HG03175 (cell line): ENCODE results near the gene GRIN2C.
"Not testable (repeated sequence)": the region's sequence is repeated elsewhere in the genome, so short reads cannot be mapped to it uniquely, and the experiment has no call there.

Source experiments
- ATAC-seq: cut with Tn5 transposase; IDR thresholded peaks from one replicate; pipeline ENCODE4 v1.9.1; 2021; ENCODE audit warnings: mild to moderate bottlenecking, moderate library complexity; ENCODE audit not compliant: unreplicated experiment

The GRIN2C gene

DNA sequence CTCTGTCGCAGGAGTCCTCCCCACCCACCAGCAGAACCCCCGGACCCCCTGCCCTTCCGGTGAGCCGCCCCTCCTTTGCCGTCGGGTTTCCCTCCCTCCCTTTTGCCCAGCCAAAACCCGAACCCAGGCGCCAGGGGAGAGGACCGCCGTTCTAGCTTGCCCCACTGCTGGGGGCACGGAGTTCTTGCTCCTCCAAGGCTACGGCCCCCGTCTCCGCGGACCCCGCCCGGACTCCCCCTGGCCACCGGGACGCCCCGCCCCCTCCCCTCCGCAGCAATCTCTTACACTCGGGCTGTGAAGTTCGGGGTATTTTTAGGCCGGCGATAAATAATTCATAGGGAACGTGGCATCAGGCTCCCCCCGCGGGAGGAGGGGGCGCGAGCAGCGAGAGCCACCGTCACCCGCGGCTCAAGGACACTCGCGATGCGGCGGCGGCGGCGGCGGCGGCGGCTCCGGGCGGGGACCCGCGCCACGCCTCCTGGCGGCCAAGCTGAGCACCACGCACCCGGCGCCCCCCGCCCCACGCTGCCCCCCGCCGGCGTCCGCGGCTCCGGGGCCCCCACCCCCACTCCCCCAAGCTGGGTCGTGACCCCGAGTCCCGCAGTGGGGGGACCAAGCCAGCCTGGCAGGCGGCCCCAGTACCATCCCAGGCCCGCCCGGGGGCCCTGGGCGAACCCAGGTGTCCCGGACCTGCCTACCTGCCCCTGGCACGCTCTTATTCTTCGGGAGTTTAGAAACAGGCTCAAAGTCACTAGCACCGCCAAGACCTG lies at the start of gene GRIN2C:
Gene GRIN2C, minus strand, starts transcription at position 427 of the 770 bp plus-strand sequence. CDS start 4,793 bp downstream, outside the sequence.
- no peak for ATAC-seq

GRCh38 chr17:74909097-74909496 lies 49.4 kb upstream of the GRIN2C start:
- not testable (repeated sequence) for ATAC-seq

GRCh38 chr17:74907012-74907411 lies 47.3 kb upstream of the GRIN2C start:
- ATAC-seq, result no peak

DNA sequence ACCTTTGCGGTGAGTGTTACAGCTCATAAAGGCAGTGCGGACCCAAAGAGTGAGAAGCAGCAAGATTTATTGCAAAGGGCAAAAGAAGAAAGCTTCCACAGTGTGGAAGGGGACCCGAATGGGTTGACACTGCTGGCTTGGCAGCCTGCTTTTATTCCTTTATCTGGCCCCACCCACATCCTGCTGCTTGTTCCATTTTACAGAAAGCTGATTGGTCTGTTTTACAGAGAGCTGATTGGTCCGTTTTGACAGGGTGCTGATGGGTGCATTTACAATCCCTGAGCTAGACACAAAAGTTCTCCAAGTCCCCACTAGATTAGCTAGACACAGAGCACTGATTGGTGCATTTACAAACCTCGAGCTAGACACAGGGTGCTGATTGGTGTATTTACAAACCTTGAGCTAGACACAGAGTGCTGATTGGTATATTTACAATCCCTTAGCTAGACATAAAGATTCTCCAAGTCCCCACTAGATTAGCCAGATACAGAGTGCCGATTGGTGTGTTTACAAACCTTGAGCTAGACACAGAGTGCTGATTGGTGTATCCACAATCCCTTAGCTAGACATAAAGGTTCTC lies 46.6 kb upstream of the GRIN2C start:
- not testable (repeated sequence) for ATAC-seq

GRCh38 chr17:74904687-74905409 lies 45.2 kb upstream of the GRIN2C start:
- no peak for ATAC-seq

- ATAC-seq, result no peak
Observed at GRCh38 chr17:74903671-74904070, 44.0 kb upstream of the GRIN2C start.

DNA sequence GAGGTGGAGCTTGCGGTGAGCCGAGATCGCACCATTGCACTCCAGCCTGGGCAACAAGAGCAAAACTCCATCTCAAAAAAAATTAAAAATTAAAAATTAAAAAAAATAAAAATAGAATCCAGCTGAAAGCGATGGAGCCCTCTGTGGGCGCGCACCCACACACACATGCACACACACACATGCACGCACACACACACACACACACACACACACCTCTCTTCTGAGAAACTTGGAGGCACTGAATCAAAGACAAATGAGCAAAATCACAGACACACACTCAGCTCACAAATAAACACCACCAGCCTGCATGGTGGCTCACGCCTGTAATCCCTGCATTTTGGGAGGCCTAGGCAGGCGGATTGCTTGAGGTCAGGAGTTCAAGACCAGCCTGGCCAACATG lies 43.3 kb upstream of the GRIN2C start:
- ATAC-seq, result no peak

DNA sequence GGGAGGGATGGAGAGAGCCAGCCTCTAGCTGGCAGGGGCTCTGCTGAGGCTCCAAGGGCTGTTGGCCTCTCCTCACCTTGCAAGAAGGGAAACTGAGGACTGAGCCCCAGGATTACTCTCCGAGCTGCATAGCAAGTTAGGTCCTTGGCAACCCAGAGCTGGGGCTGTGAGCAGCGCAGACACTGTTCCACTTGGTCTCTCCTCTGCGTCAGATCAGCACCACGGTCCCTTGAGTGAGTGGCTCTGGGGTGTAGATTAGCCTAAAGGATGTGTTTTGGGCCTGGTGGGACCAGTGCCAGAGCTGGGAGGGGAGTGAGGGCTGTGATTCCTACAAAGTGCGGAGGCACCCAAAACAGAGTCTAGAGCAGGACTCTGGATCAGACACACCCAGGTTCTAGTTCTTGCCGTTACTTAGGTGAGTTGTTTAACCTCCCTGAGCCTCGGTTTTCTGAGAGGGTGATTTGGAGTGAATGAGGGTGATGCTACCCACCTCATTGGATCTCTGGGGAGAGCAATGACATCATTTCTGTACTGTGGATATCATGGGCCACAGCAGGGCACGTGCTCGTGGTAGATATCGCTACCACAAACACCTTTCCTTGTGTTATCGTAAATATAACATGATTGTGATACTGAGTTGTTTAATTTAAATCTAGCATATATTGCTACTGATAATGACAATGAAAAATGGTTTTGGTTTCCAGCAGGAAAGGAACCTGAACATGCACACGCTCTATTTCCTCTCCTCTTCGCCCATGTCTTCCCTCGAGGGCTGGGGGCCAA lies 41.9 kb upstream of the GRIN2C start:
- no peak for ATAC-seq

- no peak for ATAC-seq
Observed at GRCh38 chr17:74900208-74900607, 40.5 kb upstream of the GRIN2C start.

GRCh38 chr17:74898376-74898946 lies 38.8 kb upstream of the GRIN2C start:
- ATAC-seq, result no peak

GRCh38 chr17:74893936-74894671 lies 34.4 kb upstream of the GRIN2C start:
- no peak for ATAC-seq

GRCh38 chr17:74892974-74893911 lies 33.6 kb upstream of the GRIN2C start, which contains the start of gene FADS6:
Gene FADS6, minus strand, starts transcription at chr17:74893633. Its CDS starts 38 bp downstream, at chr17:74893595.
- ATAC-seq, result no peak

DNA sequence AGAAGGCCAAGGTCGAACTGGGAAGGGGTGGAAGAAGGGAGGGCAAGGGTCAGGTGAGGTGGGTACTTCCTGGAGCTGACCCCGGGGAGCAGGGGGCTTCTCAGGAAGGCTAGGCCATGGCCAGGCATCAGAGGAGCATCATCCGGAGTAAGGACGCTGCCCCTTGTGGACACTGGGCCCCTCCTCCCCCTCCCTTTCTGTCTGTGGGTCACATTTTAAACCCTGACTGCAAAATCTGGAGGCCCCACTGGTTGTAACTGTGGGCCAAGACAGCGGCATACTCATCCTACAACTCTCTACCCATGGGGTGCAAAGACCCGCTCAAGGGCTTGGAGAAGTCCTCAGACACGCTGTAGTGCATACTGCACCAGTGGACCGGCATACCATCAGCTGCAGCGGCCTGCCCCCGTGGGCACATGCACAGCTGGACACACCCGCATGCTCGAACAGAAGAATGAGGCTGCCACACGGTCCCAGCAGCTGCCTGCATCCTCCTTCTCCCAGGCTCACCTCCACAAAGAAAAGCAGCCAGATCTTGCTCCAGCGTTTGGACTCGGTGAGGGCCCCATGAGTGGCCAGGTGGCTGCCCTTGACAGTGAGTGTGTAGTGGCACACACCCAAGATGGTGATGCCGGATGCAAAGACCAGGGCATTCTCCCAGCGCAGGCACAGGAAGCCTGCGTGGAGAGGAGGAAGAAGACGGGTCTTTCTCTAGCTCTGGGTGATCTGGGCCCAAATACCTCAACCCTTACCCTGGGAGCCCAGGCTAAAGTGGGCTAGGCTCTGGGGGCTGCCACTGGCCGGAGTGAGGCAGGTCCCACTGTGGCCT lies 32.5 kb upstream of the GRIN2C start:
- no peak for ATAC-seq

DNA sequence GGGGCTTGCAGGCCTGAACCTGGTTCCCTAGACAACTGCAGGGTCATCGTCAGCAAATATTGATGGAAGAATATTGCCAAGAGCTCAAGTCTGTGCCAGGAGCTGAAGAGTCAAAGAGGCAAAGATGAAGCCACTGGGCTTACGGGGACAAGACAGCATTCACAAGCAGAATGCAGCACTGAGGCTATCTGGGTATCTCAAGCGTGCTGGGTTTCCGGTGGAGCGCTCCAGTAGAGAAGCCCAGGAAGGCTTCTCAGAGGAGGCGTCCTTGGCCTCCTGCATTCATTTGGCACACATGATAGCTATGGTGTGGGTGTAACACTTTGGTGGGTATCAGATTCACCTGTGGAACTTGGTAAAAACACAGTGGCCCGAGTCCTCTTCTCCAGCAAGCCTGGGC lies 30.9 kb upstream of the GRIN2C start:
- ATAC-seq, result no peak

DNA sequence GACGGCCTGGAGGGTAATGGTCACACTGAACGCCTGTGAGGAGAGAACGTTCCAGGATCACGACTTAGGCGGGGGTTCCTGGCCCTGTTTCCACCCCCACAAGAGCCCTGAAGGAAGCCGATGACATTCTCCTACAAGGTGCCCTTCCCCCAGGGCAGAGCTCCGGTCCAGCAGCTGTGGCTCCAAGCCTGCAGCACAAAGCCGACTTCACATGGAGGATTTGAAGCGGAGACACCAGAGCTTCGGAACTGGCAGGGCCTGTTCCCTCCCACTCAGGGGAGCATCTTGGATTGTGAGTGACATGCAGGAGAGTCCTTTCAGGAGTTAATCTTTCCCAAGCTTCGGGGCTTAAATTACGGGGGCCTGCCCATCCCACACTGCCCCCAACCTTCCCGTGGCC lies 28.8 kb upstream of the GRIN2C start:
- no peak for ATAC-seq

DNA sequence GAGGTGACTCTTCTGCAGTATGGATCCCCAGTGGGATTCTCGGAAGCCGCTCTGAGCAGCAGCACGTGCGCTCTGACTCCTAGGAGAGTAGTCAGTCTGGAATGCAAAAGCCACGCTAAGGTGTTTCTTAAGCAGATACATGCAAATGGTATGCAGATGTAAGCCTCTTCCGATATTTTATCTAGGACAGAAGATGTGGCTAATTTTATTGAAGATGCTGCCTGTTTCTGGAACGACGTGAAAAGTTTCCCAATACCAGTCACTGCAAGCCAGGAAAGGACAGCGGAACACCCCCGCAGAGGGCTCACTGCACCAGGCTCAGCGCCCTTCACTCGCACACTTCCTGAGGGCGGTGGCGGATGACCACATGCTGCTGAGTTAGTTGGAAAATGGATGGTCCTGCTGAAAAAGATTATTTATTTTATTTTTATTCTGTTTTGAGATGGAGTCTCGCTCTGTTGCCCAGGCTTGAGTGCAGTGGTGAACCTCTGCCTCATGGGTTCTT lies 23.6 kb upstream of the GRIN2C start:
- ATAC-seq, result no peak

DNA sequence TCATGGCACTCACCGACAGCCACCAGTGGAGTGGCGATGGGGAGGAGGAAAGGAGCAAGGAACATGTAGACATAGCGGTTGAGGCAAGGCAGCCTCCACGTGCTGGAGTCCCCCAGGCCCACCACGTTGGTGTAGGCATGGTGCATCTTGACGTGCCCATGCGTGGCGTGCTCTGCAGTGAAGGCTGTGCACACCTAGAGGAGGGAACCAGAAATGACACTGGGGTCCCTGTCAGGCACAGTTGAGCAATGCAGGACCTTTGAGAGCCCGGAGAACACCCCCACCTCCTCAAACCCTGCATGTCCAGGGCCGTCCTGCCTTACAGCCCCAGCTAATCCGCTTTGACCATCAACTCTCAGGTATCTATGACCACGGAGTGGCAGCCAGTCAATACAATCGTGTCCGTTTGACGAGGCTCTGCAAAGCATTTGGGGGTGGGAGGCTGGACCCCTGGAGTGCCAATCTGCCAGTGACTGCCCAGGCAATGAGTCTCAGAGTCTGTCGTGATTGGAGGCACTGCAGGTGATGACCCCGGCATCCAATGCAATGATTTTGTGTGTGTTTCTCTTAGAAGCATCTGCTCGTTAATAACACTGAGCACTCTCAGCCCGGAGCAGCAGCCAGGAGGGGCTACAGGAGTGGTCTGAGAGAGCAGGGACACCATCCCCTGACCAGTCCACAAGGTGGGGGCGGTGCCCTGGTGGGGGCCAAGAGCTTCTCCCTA lies 23.0 kb upstream of the GRIN2C start:
- ATAC-seq, result no peak
